Thyroid gland (tissue), 4 donors: ENCODE measurements around the gene SLC9A1.

ENCODE experiments used
- CTCF ChIP-seq, 6 experiments: fragments of 200-600 bp in 3 of 6; fragments of 450-650 bp in 3 of 6; sonication (generic) in 3 of 6; IDR thresholded peaks; one replicate each; pipeline ENCODE4 v1.5.1; 2016 to 2019; ENCODE audit warnings: antibody characterized with exemption in 6 of 6, mild to moderate bottlenecking in 2 of 6, inconsistent platforms in 1 of 6, moderate library complexity in 1 of 6
- POLR2A ChIP-seq, 2 donors: fragments of 450-650 bp; IDR thresholded peaks; one replicate each; pipeline ENCODE4 v1.6.1; 2017; ENCODE audit warnings: antibody characterized with exemption in 2 of 2, mild to moderate bottlenecking in 2 of 2, moderate library complexity in 1 of 2

- TF ChIP-seq POLR2A (IDR thresholded peaks at IDR 0.05) = no peak
- TF ChIP-seq CTCF (IDR thresholded peaks at IDR 0.05) = no peak
Measured at GRCh38 chr1:27101054-27101491, 53.9 kb downstream of the SLC9A1 start.
